Mesenchymal stem cell (in vitro differentiated cells and primary cell): ENCODE results near the gene HBP1.

ENCODE experiments used
- DNase-seq: peaks from one replicate; pipeline ENCODE4 v3.0.0-alpha.2; 2013
- H2AFZ ChIP-seq: one replicate; pipeline ENCODE4 v1.6.1; 2013; ENCODE audit warnings: low read depth, mild to moderate bottlenecking, control low read depth, inconsistent platforms, low read length, moderate library complexity
- H2AK5ac ChIP-seq: 2 replicates; pipeline ENCODE4 v1.6.1; 2013; ENCODE audit warnings: low read length, moderate library complexity, mild to moderate bottlenecking, inconsistent platforms; ENCODE audit not compliant: severe bottlenecking
- H2BK120ac ChIP-seq: one replicate; pipeline ENCODE4 v1.6.1; 2013; ENCODE audit warnings: low read depth, mild to moderate bottlenecking, inconsistent platforms, low read length, moderate library complexity
- H2BK12ac ChIP-seq, 2 experiments: one replicate each; pipeline ENCODE4 v1.6.1; 2013; ENCODE audit warnings: inconsistent platforms in 2 of 2, low read length in 2 of 2, mild to moderate bottlenecking in 2 of 2, moderate library complexity in 2 of 2, control low read depth in 1 of 2
- H2BK15ac ChIP-seq: one replicate; pipeline ENCODE4 v1.6.1; 2013; ENCODE audit warnings: mild to moderate bottlenecking, low read depth, inconsistent platforms; ENCODE audit not compliant: poor library complexity, severe bottlenecking
- H2BK5ac ChIP-seq: 2 replicates; pipeline ENCODE4 v1.6.1; 2013; ENCODE audit warnings: low read depth, mild to moderate bottlenecking, low read length, control low read depth, inconsistent platforms; ENCODE audit not compliant: poor library complexity, severe bottlenecking
- H3K14ac ChIP-seq, 2 experiments: one replicate each; pipeline ENCODE4 v1.6.1; 2013; ENCODE audit warnings: inconsistent platforms in 2 of 2, low read length in 2 of 2, control low read depth in 1 of 2, mild to moderate bottlenecking in 1 of 2, moderate library complexity in 1 of 2
- H3K18ac ChIP-seq, 2 experiments: one replicate each; pipeline ENCODE4 v1.6.1; 2013; ENCODE audit warnings: inconsistent platforms in 2 of 2, low read length in 2 of 2, control low read depth in 1 of 2, low read depth in 1 of 2, mild to moderate bottlenecking in 1 of 2
- H3K23ac ChIP-seq, 2 experiments: one replicate each; pipeline ENCODE4 v1.6.1; 2013; ENCODE audit warnings: inconsistent platforms in 2 of 2, low read length in 2 of 2, mild to moderate bottlenecking in 2 of 2, moderate library complexity in 2 of 2, control low read depth in 1 of 2
- H3K27ac ChIP-seq: 2 replicates; pipeline ENCODE4 v1.5.1; 2013; ENCODE audit warnings: mild to moderate bottlenecking, moderate library complexity, low read length, control low read depth, inconsistent platforms; ENCODE audit not compliant: poor library complexity, severe bottlenecking
- H3K27me3 ChIP-seq, 2 experiments: 2 replicates each; pipeline versions ENCODE4 v1.6.1 to v1.7.0; 2013; ENCODE audit warnings: low read length in 2 of 2, mild to moderate bottlenecking in 2 of 2, moderate library complexity in 2 of 2, control low read depth in 1 of 2, inconsistent platforms in 1 of 2; ENCODE audit not compliant: control insufficient read depth in 1 of 2, insufficient read depth in 1 of 2
- H3K36me3 ChIP-seq, 2 experiments: 2 replicates each; pipeline versions ENCODE4 v1.6.1 to v1.7.0; 2013; ENCODE audit warnings: low read length in 2 of 2, control low read depth in 1 of 2, inconsistent platforms in 1 of 2, low read depth in 1 of 2, mild to moderate bottlenecking in 1 of 2; ENCODE audit not compliant: insufficient read depth in 2 of 2, control insufficient read depth in 1 of 2
- H3K4ac ChIP-seq, 2 experiments: one replicate each; pipeline ENCODE4 v1.6.1; 2013; ENCODE audit warnings: inconsistent platforms in 2 of 2, low read length in 2 of 2, mild to moderate bottlenecking in 2 of 2, moderate library complexity in 2 of 2, control low read depth in 1 of 2, low read depth in 1 of 2
- H3K4me1 ChIP-seq: 2 replicates; pipeline ENCODE4 v1.6.1; 2013; ENCODE audit warnings: low read depth, low read length, control low read depth; ENCODE audit not compliant: control insufficient read depth, insufficient read depth
- H3K4me2 ChIP-seq: 2 replicates; pipeline ENCODE4 v1.6.1; 2013; ENCODE audit warnings: low read length, mild to moderate bottlenecking, inconsistent platforms; ENCODE audit not compliant: poor library complexity, severe bottlenecking
- H3K4me3 ChIP-seq, 2 experiments: 2 replicates each; pipeline versions ENCODE4 v1.5.1 to v1.7.0; 2013; ENCODE audit warnings: low read length in 2 of 2, mild to moderate bottlenecking in 2 of 2, control low read depth in 1 of 2, low read depth in 1 of 2; ENCODE audit not compliant: insufficient read depth in 1 of 2
- H3K79me1 ChIP-seq: replicated peaks from 2 replicates; pipeline ENCODE4 v1.6.1; 2013; ENCODE audit warnings: mild to moderate bottlenecking, control low read depth, low read length, inconsistent platforms; ENCODE audit not compliant: poor library complexity, severe bottlenecking
- H3K9ac ChIP-seq: 2 replicates; pipeline ENCODE4 v1.7.0; 2013; ENCODE audit warnings: mild to moderate bottlenecking, low read length, moderate library complexity
- H3K9me3 ChIP-seq: 2 replicates; pipeline ENCODE4 v1.7.0; 2013; ENCODE audit warnings: mild to moderate bottlenecking, low read length; ENCODE audit not compliant: control insufficient read depth
- H4K8ac ChIP-seq: one replicate; pipeline ENCODE4 v1.6.1; 2013; ENCODE audit warnings: inconsistent platforms, mild to moderate bottlenecking, low read length, moderate library complexity
- H4K91ac ChIP-seq: one replicate; pipeline ENCODE4 v1.6.1; 2013; ENCODE audit warnings: mild to moderate bottlenecking, low read length, inconsistent platforms
- WGBS: methylation state at CpG from one replicate; pipeline ENCODE4 v1.1.7; 2013; ENCODE audit warnings: mixed read lengths; 5-methylcytosine and 5-hydroxymethylcytosine counted together

HBP1 gene

DNA sequence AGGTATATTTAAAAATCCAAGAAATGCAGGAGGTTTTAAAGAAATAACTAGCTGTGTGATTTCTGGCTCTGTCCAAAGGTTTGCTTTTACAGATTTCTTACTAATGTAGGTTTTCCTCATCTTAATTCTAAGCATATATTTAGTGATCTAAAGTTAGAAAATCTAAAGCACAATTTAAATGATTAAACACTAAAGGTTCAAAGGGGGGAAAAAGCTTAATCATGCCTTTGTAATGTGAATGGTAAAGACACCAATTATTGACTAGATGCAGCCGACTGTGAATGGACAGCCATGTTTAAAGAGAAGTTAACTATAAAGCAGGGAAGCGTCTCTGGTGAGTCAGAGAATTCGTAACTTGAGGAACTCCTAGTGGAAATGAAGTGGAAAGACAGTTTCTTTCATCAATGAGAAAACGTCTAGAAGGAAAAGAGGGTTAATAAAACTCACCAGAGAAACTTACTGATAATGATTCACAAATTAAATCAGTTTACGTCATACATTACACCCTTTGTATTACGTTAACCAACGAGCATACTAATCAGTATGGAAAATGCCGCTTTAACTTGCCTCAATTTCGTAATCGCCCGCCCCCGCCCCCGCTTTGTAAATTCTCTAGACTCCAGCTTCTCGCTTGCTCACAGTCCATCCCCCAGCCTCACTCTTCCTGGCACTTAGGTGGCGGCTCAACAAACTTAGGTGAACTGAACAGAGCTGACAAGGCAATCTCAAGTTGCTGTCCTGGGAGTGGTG is 1.1 kb upstream of the HBP1 start:
- Histone ChIP-seq H3K4me1 (peaks cover 4% of the 10 kb centered on the region), H2BK12ac (peak overlapping the region; percentile 44 to 50), H2BK120ac (no peak overlapping the region), H2AK5ac (no peak overlapping the region), H4K8ac (peak overlapping the region; percentile 91), H3K14ac (peak overlapping the region in 1 of 2 experiments; percentile 23), H3K79me1 (no peaks in the 10 kb centered on the region), H3K9me3 (no peaks in the 10 kb centered on the region), H3K18ac (peak overlapping the region; percentile 63 to 94), H3K4me2 (peak overlapping the region; percentile 88), H3K9ac (peak overlapping the region; percentile 98), H3K27ac (peak overlapping the region; percentile 83), H3K4ac (peak overlapping the region in 1 of 2 experiments; percentile 50), H3K36me3 (peaks cover 3 to 5% of the 10 kb centered on the region in 2 experiments), H2AFZ (peak overlapping the region; percentile 48), H3K27me3 (no peaks in the 10 kb centered on the region), H3K4me3 (peak overlapping the region; percentile 45 to 84), H2BK15ac (peak overlapping the region; percentile 15), H4K91ac (peak overlapping the region; percentile 15), H2BK5ac (peak overlapping the region; percentile 26), H3K23ac (no peak overlapping the region)
- DNase-seq = peak; percentile 94
- under 1% methylated on average over 15 of the region's 15 CpGs for WGBS

DNA sequence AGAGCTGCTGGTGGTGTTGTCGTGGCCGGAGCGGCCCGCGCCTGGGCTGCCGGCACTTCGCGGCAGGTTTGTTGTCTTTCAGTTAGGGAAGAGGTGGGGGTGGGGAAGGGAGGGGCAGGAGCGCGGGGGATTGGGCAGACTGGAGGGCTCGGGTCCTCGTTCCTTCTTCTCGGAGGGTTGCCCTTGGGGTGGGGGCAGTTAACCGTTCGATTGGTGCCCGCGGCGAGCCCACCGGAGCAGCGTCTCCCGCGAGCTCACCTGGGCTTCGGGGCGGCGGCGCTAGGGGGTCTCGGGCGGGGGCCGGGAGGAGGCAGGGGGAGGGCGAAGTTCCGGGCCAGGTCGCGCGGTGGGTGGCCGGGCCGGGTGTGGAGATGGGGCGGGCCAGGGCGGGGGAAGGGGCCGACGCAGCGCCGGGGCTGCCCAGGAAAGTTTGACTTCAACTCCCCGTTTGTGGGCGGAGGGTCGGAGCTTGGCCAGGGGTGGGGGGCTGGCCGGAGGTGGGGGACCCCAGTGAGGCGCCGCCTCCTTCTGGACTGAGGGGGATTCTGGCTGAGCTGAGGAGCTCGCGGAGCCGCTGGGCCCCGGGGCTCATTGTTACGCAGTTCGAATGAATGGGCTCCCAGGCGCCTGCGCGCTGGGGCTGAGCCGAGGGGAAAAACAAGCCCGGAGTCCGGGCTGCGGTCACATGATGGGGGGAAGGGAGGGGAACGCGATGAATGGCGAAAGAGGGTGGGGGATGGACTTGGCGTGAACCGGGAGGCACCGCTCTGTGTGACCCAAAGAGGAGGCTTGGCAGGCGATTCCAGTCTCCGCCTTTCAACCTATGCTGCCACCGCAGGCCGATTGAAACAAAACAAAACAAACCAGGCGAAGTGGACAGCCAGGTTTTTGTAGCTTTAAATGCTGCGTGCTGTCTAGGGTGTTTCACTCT is 582 bp downstream of the HBP1 start:
- H3K9ac ChIP-seq = peak overlapping the region; percentile 96

DNA sequence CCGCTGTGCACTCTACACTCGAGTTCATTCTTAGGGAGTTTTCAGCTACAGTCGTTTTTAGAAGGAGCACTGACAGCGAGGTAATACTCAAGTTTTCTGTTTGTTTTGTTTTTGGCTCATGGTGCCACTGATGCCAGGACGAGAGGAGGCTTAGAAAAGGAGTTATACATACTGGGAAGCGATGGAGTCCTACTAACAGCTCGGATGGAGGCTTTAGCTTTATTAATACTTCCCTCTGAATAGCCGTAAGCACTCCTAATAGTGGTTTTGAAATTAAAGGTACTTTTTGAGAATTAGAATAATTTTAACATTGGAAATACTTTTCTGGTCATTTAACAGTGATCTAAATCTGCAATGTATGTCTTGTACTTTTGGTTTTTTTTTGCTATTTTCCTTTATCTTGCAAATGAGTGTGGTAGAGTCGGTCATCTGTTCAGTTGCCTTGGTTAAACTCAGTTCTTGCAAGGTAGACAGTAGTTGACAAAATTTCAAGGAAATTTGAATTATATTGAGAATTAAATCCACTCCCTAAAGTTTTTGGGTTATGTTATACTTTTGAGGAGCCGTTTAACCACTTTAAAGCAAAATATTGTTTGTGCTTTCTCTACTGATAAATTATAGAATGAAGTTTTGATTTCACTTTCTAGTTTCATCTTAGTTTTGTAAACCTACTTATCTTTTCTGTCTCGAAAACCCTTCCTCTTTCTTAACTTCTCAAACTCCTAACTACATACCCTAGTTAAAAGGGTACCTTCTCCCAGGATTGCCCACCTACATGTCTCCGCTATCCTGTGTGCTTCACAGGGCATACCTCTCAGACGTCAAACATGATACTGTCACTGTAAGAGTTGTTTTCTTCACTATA is 1.5 kb downstream of the HBP1 start:
- H3K4ac ChIP-seq = no peak overlapping the region
- no peaks in the 10 kb centered on the region for H3K9me3 ChIP-seq
- H3K18ac ChIP-seq = peak overlapping the region in 1 of 2 experiments; percentile 21
- H3K79me1 ChIP-seq = peaks cover 2% of the 10 kb centered on the region
- H2BK120ac ChIP-seq = no peak overlapping the region
- H3K4me2 ChIP-seq = peak overlapping the region; percentile 72
- no peaks in the 10 kb centered on the region for H3K27me3 ChIP-seq
- H2AK5ac ChIP-seq = no peak overlapping the region
- no peak overlapping the region for H2BK12ac ChIP-seq
- 22% methylated on average over 9 of the region's 13 CpGs for WGBS
- no peak overlapping the region for H4K91ac ChIP-seq
- peak overlapping the region; percentile 94 to 98 for H3K4me3 ChIP-seq
- H3K27ac ChIP-seq = peak overlapping the region; percentile 84
- H3K23ac ChIP-seq = no peak overlapping the region
- peaks cover 5% of the 10 kb centered on the region for H3K4me1 ChIP-seq
- no peak overlapping the region for H3K14ac ChIP-seq
- no peak overlapping the region for H4K8ac ChIP-seq
- peaks cover 3 to 5% of the 10 kb centered on the region in 2 experiments for H3K36me3 ChIP-seq
- H2BK15ac ChIP-seq = no peak overlapping the region
- no peak overlapping the region for H2BK5ac ChIP-seq
- H3K9ac ChIP-seq = peak overlapping the region; percentile 96
- no peak overlapping the region for H2AFZ ChIP-seq
- no peak for DNase-seq

More for the DNA sequence above, 582 bp downstream of the HBP1 start:
- H2AK5ac ChIP-seq = no peak overlapping the region
- DNase-seq = peak; percentile 98
- peak overlapping the region; percentile 89 for H2BK5ac ChIP-seq
- H4K91ac ChIP-seq = peak overlapping the region; percentile 99
- peak overlapping the region in 1 of 2 experiments; percentile 83 for H2BK12ac ChIP-seq
- peaks cover under 1% of the 10 kb centered on the region for H3K79me1 ChIP-seq
- H3K18ac ChIP-seq = peak overlapping the region; percentile 94 to 98
- H2BK15ac ChIP-seq = peak overlapping the region; percentile 93
- peak overlapping the region; percentile 87 to 89 for H3K4ac ChIP-seq
- H3K36me3 ChIP-seq = peaks cover 3 to 5% of the 10 kb centered on the region in 2 experiments
- H3K14ac ChIP-seq = peak overlapping the region; percentile 53 to 92
- H3K27me3 ChIP-seq = no peaks in the 10 kb centered on the region
- H3K4me1 ChIP-seq = peaks cover 5% of the 10 kb centered on the region
- H3K4me3 ChIP-seq = peak overlapping the region; percentile 94 to 98
- H3K23ac ChIP-seq = no peak overlapping the region
- H4K8ac ChIP-seq = peak overlapping the region; percentile 92
- peak overlapping the region; percentile 94 for H3K27ac ChIP-seq
- H3K9me3 ChIP-seq = no peaks in the 10 kb centered on the region
- WGBS = under 1% methylated on average over 55 of the region's 73 CpGs
- H3K4me2 ChIP-seq = peak overlapping the region; percentile 72
- peak overlapping the region; percentile 27 for H2AFZ ChIP-seq
- peak overlapping the region; percentile 98 for H2BK120ac ChIP-seq
